Fibroblast of skin of right biceps (primary cell): ENCODE data around the gene CACNB3.
"Not testable (repeated sequence)": the region's sequence is repeated elsewhere in the genome, so short reads cannot be mapped to it uniquely, and the experiment has no call there.

ENCODE experiments used
- DNase-seq: peaks from one replicate; pipeline ENCODE4 v3.0.0-alpha.2; 2013

The CACNB3 gene

GRCh38 chr12:48857278-48857994, 39.1 kb downstream of the CACNB3 start:
- DNase-seq, result no peak

GRCh38 chr12:48858043-48858442, 39.7 kb downstream of the CACNB3 start:
- no peak for DNase-seq

GRCh38 chr12:48859607-48860006, 41.3 kb downstream of the CACNB3 start:
- DNase-seq, result no peak

- DNase-seq, result not testable (repeated sequence)
Observed at GRCh38 chr12:48860236-48860635, 41.9 kb downstream of the CACNB3 start.

GRCh38 chr12:48861111-48861510, 42.8 kb downstream of the CACNB3 start:
- DNase-seq, result no peak

- DNase-seq, result no peak
Observed at GRCh38 chr12:48862760-48863159, 44.5 kb downstream of the CACNB3 start.

- no peak for DNase-seq
Observed at GRCh38 chr12:48863291-48863690, 45.0 kb downstream of the CACNB3 start.

- DNase-seq, result peak; percentile 90
Observed at GRCh38 chr12:48865281-48866051, 47.2 kb downstream of the CACNB3 start, which contains the start of gene RND1. Gene RND1, minus strand, starts transcription at chr12:48865870. Its CDS starts 103 bp downstream, at chr12:48865767.

- DNase-seq, result no peak
Observed at GRCh38 chr12:48866052-48866711, 47.9 kb downstream of the CACNB3 start.

GRCh38 chr12:48868451-48868850, 50.2 kb downstream of the CACNB3 start:
- no peak for DNase-seq

- no peak for DNase-seq
Observed at GRCh38 chr12:48869191-48869590, 50.9 kb downstream of the CACNB3 start.

- DNase-seq, result no peak
Observed at GRCh38 chr12:48873096-48873495, 54.8 kb downstream of the CACNB3 start.

GRCh38 chr12:48873534-48873933, 55.2 kb downstream of the CACNB3 start:
- not testable (repeated sequence) for DNase-seq

GRCh38 chr12:48875944-48876515, 57.7 kb downstream of the CACNB3 start:
- DNase-seq, result no peak
